Hepatocyte (in vitro differentiated cells): ENCODE measurements around the gene SLC12A6.

Experiments
- CTCF ChIP-seq: fragments of 200-600 bp; sonication (generic); IDR thresholded peaks from 2 replicates; pipeline ENCODE4 v1.5.1; 2016; ENCODE audit warnings: antibody characterized with exemption, mild to moderate bottlenecking; ENCODE audit not compliant: poor library complexity
- EZH2phosphoT487 ChIP-seq: fragments of 200-600 bp; sonication (generic); IDR thresholded peaks from one replicate; pipeline ENCODE4 v1.6.1; 2018; ENCODE audit warnings: antibody characterized with exemption, mild to moderate bottlenecking, low read depth, moderate library complexity; ENCODE audit not compliant: unreplicated experiment, severe bottlenecking

GRCh38 chr15:34337557-34338306, at the start of gene SLC12A6:
- no peak for TF ChIP-seq CTCF
- no peak for TF ChIP-seq EZH2phosphoT487
